ENCODE measurements around the gene IL18. TPM values are rescaled to one million over a fixed set of nuclear protein-coding genes. Genes with fewer than 3 reads are reported as not detected.

Gene IL18
- total and polyA plus RNA-seq, 9 of the 15 experiments (the other 6 are each of a cell fraction or from before 2014, with no cell fraction given), result 4.1 to 10.0 (median 6.1) TPM

DNA sequence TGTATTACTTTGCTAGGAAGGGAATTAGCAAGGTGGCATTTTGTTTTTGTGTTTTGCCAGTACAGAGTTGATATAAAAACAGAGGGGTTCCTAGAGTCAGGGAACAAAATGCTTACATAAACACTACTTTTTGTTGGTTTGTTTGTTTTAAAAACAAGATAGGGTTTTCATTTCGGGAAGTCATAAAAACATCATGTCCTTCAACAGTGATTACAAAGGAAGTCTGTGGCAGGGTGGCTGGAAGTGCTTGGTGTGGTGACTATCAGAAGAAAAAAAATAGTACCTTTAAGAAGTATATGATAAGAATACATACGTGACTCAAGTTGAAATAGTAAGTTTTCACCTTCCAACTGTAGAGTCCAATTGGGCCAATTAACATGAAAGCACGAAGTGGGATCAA, 1.2 kb upstream of the IL18 start:
- ATAC-seq (no peak), DNase-seq (ENCODE audit: extremely low read depth in 1 of 4, low spot score in 3 of 4) (no peak), FAIRE-seq (no peak)
- no peaks in the 10 kb centered on the region for H3K27me3 ChIP-seq (ENCODE audit: control insufficient read depth in 2 of 2, insufficient read depth in 2 of 2, low read length in 2 of 2)
- no peaks in the 10 kb centered on the region for H4K20me1 ChIP-seq (replicated peaks; ENCODE audit: control insufficient read depth, insufficient read depth, low read length)
- peak overlapping the region; percentile 6; the same call in 1 of the 2 replicates for H3K4me2 ChIP-seq (ENCODE audit: insufficient read depth, low read length)
- no peaks in the 10 kb centered on the region for H3K36me3 ChIP-seq (ENCODE audit: control insufficient read depth, insufficient read depth, low read length)
- H3K9me1 ChIP-seq (ENCODE audit: control insufficient read depth, insufficient read depth, low read length), result no peaks in the 10 kb centered on the region
- H3K4me3 ChIP-seq, result no peak overlapping the region
- H3K9ac ChIP-seq (ENCODE audit: insufficient read depth in 1 of 2, low read depth in 2 of 2, low read length in 2 of 2), result no peak overlapping the region
- intact Hi-C loops (cut with micrococcal nuclease) (no loop called here), in situ Hi-C loops (cut with MboI) (no loop called here)
- BruUV-seq (replicated peaks), result no TSS peak
- CTCF ChIA-PET (ENCODE audit: low intra/inter-chr PET ratio), result no interaction called here
- H3K9me3 ChIP-seq (replicated peaks; ENCODE audit: control insufficient read depth, insufficient read depth, low read depth, low read length), result no peaks in the 10 kb centered on the region
- 24% methylated on average over 3 of the region's 3 CpGs for WGBS (ENCODE audit: insufficient coverage, low coverage, missing lambda C conversion rate)
- H3K4me1 ChIP-seq (replicated peaks in 1 of 2; ENCODE audit: control insufficient read depth in 2 of 2, insufficient read depth in 2 of 2, low read length in 2 of 2), result peaks cover 3 to 5% of the 10 kb centered on the region in 2 experiments; a peak in 1 of 5 replicates
- H3K27ac ChIP-seq (ENCODE audit: extremely low read depth, low read depth, low read length), result no peak overlapping the region; the same call in 2 of the 3 replicates
- H3K79me2 ChIP-seq (ENCODE audit: control insufficient read depth, insufficient read depth, low read length), result no peaks in the 10 kb centered on the region
- TF ChIP-seq MYC (IDR thresholded peaks at IDR 0.05; ENCODE audit: low read depth, low read length) (no peak), MYC (CRISPR knock-in tag; IDR thresholded peaks at IDR 0.05; ENCODE audit: borderline replicate concordance, low read depth) (no peak), ZFPM2 (CRISPR knock-in tag; IDR thresholded peaks at IDR 0.05) (no peak), ZNF316 (IDR thresholded peaks at IDR 0.05) (peak; percentile 22; the same call in 1 of the 2 replicates), C11orf30 (IDR thresholded peaks at IDR 0.05; ENCODE audit: low read depth) (peak; percentile 14; the same call in 1 of the 2 replicates)
- POLR2A ChIA-PET, result interaction anchor here (1.2 kb wide), 1 partner anchor 10 kb away, joined by 3 read pairs; the partner anchor contains the start of gene BCO2
- H2AFZ ChIP-seq (ENCODE audit: low read depth, low read length), result peak overlapping the region; percentile 85
